Measurements from ENCODE around the gene TMEM209.

DNA sequence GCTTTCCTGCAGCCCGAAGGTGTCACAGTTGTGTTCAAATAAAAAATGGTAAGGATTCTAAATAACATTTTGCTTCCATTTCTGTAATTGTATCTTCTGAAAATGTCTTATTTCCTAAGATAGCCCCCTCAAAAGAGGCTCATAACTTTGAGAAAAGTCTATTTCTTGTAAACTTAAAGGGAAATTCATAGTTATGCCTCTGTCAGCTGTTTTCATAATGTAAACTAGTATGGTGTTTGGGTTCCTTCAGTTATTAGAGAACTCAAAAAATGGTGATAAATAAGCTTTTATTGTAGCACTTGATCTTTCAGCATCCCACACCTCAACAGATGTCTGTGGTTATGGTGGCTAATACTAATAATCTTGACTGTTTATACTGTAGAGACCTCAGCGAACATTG lies 77.8 kb downstream of the TMEM209 start:
- TF ChIP-seq, protein P1, sequence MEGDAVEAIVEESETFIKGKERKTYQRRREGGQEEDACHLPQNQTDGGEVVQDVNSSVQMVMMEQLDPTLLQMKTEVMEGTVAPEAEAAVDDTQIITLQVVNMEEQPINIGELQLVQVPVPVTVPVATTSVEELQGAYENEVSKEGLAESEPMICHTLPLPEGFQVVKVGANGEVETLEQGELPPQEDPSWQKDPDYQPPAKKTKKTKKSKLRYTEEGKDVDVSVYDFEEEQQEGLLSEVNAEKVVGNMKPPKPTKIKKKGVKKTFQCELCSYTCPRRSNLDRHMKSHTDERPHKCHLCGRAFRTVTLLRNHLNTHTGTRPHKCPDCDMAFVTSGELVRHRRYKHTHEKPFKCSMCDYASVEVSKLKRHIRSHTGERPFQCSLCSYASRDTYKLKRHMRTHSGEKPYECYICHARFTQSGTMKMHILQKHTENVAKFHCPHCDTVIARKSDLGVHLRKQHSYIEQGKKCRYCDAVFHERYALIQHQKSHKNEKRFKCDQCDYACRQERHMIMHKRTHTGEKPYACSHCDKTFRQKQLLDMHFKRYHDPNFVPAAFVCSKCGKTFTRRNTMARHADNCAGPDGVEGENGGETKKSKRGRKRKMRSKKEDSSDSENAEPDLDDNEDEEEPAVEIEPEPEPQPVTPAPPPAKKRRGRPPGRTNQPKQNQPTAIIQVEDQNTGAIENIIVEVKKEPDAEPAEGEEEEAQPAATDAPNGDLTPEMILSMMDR (IDR thresholded peaks at IDR 0.05), result no peak
- TF ChIP-seq POLR2A (IDR thresholded peaks at IDR 0.05), result no peak

Measured in esophagus squamous epithelium (tissue), 4 donors.